ENCODE data around the gene DCAKD.

DCAKD gene

DNA sequence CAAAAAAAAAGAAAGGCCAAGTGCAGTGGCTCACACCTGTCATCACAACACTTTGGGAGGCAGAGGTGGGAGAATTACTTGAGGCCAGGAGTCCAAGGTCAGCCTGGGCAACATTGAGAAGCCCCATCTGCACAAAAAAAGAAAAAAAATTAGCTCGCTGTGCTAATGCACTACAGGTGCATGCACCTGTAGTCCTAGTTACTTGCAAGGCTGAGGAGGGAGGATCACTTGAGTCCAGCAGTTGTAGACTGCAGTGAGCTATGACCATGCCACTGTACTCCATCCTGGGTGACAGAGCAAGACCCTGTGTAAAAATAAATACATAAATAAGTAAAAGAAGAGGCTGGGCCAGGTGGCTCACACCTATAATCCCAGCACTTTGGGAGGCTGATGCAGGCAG, 39.7 kb downstream of the DCAKD start:
- no peak for TF ChIP-seq ZFX (IDR thresholded peaks at IDR 0.05; ENCODE audit: borderline replicate concordance)
- TF ChIP-seq, protein P1, sequence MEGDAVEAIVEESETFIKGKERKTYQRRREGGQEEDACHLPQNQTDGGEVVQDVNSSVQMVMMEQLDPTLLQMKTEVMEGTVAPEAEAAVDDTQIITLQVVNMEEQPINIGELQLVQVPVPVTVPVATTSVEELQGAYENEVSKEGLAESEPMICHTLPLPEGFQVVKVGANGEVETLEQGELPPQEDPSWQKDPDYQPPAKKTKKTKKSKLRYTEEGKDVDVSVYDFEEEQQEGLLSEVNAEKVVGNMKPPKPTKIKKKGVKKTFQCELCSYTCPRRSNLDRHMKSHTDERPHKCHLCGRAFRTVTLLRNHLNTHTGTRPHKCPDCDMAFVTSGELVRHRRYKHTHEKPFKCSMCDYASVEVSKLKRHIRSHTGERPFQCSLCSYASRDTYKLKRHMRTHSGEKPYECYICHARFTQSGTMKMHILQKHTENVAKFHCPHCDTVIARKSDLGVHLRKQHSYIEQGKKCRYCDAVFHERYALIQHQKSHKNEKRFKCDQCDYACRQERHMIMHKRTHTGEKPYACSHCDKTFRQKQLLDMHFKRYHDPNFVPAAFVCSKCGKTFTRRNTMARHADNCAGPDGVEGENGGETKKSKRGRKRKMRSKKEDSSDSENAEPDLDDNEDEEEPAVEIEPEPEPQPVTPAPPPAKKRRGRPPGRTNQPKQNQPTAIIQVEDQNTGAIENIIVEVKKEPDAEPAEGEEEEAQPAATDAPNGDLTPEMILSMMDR (IDR thresholded peaks at IDR 0.05): no peak
- no peak overlapping the region for H3K27ac ChIP-seq

DNA sequence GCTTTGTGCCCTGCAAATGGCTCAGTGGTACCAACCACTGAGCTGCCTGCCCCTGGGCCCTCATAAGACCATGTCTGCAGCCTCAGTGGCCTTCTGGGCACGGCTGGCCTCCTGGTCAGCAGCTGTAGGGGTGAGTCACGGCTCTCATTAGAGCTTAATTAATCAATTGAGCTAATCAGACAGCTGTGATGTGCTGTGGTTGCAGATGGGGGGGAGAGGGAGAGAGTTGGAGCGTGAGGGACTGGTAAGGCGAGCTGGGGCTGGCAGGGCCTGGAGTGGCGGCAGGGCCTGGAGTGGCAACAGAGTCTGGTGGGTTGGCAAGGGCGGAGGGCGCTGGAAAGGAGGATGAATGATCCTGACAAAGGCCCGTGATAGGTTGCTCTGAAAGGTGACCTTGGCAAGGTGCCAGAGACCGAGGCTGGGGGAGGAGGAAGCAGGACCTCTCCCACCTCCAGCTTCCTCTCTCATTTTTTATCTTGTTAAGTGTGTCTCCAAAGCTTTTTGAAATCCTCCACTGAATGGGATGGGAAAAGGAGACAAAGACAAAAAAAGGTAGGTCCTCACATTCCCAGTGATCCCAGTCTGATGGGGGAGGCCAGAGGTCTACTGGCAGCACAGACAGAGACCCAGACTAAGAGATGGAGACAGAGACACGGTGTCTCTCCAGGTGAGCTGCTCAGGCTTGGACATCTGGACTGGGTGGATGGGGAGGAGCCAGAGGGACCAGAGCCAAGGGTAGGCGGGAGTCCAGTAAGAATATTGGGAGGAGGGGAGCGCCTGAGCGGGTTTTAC, 41.6 kb downstream of the DCAKD start:
- H3K27ac ChIP-seq: no peak overlapping the region
- TF ChIP-seq, protein P1 (IDR thresholded peaks at IDR 0.05): no peak
- no peak for TF ChIP-seq ZFX (IDR thresholded peaks at IDR 0.05; ENCODE audit: borderline replicate concordance)

DNA sequence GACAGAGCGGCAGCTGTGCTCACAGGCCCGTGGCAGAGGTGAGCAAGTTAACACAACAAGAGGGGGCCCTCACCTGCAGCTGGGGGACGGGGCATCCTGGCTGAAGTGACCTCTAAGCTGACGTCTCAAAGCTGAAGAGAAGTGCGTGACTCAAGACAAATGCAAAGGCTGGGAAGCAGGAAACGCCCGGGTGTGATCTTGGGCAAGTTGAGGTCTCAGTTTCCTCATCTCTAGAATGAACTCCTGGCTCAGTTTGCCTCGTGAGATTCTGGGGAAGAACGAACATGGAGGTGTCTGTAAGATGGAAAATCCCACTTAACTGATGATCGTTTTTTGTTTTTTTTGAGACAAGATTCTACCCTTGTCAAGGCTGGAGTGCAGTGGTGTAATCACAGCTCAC, 43.2 kb downstream of the DCAKD start:
- TF ChIP-seq, protein P1 (IDR thresholded peaks at IDR 0.05): no peak
- TF ChIP-seq ZFX (IDR thresholded peaks at IDR 0.05; ENCODE audit: borderline replicate concordance): no peak
- no peak overlapping the region for H3K27ac ChIP-seq

DNA sequence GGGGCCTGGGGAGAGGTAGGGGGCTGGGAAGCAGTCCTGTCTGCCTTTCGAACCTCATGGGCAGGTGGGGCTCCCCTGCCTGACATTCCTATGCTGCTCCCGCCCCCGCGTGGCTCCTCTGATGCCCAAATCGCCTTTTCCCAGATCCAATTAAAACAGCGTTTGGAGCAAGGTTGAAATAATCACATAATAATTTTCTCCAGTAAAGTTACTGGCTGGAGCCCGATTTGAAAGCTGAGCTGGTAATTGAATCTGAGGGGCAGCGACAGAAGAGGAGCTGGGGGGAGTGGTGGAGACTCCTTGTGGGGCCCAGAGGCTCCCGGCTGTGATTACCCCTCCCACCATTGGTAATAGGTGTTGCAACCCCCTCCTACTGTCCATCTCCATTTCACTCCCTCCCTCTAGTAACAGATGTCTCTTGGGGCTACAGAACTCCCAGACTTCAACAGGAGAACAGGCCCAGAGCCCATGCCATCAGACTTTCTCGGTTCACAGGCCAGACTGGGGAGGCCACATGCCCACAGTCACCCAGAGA, 44.4 kb downstream of the DCAKD start:
- TF ChIP-seq ZFX (IDR thresholded peaks at IDR 0.05; ENCODE audit: borderline replicate concordance): no peak
- TF ChIP-seq, protein P1 (IDR thresholded peaks at IDR 0.05): no peak
- no peak overlapping the region for H3K27ac ChIP-seq

DNA sequence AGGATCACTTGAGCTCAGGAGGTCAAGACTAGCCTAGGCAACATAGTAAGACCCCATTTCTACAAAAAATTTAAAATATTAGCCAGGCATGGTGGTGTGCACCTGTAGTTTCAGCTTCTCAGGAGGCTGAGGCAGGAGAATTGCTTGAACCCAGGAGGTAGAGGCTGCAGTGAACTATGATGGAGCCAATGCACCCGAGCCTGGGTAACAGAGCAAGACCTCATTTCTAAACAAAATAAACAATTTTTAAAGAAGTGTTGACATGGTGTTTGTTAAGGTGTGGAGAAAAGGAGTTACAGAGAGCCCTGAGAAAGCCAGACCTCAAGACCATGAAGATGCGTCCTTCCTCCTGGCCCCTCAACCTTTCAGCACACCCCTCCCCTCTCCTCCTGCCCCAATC, 45.7 kb downstream of the DCAKD start:
- no peak for TF ChIP-seq ZFX (IDR thresholded peaks at IDR 0.05; ENCODE audit: borderline replicate concordance)
- TF ChIP-seq, protein P1 (IDR thresholded peaks at IDR 0.05): no peak
- H3K27ac ChIP-seq: no peak overlapping the region

DNA sequence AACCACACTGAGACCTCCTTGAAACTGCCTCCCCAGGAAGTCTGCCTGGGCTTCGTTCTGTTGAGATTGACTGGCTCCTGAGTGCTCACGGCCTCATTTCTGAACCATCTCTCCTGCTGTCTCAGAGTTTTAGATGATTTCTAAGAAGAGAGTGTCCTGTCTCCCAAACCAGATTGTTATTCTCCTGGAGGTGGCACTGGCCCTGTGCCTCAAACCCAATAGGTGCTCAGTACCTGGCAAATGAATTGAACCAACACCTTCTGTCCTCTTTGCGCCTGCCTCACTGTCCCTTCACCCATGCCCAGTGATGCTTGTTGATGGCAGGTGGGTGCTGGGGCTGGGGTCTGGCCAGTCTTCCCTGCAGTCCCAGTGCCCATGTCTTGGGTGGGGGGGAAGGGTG, 47.0 kb downstream of the DCAKD start:
- no peak overlapping the region for H3K27ac ChIP-seq
- no peak for TF ChIP-seq ZFX (IDR thresholded peaks at IDR 0.05; ENCODE audit: borderline replicate concordance)
- TF ChIP-seq, protein P1 (IDR thresholded peaks at IDR 0.05): no peak

DNA sequence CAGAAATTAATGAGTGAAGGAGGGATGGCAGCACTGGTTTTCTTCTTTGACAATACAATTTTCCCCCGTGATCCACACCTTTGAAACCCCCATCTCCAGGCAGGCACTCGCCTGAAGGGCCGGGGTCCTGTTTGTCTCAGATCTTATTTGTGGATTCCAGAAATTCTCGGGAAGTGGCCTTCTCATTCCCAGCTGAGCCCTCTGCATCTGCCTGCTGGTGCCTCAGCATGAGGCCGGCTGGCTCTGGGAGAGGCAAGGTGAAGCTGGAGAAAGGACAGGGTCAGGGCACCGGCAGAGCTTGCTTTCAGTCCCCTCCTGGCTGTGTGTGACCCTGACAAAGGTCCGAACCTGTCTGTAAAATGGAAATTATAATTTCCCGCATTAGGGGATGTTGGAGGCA, 47.6 kb downstream of the DCAKD start:
- H3K27ac ChIP-seq: no peak overlapping the region
- TF ChIP-seq, protein P1 (IDR thresholded peaks at IDR 0.05): no peak
- TF ChIP-seq ZFX (IDR thresholded peaks at IDR 0.05; ENCODE audit: borderline replicate concordance): no peak

Measured in 22Rv1 (cell line).